Thoracic aorta (tissue), 2 donors: ENCODE measurements around the gene PSTPIP2. TPM values are rescaled to one million over a fixed set of nuclear protein-coding genes. Genes with fewer than 3 reads are reported as not detected.
"Not testable (repeated sequence)": the region's sequence is repeated elsewhere in the genome, so short reads cannot be mapped to it uniquely, and the experiment has no call there.

ENCODE experiments used
- ATAC-seq: fragments of 150-250 bp; one replicate; pipeline ENCODE4 v1.8.0; 2017; ENCODE audit warnings: low read depth; ENCODE audit not compliant: insufficient number of reproducible peaks, low FRiP score
- DNase-seq: peaks from one replicate; pipeline ENCODE4 v3.0.0-alpha.2; 2020; ENCODE audit warnings: low spot score
- H3K27ac ChIP-seq, 2 donors: fragments of 200-600 bp; sonication (generic); 1 replicate in 1 of 2; 2 replicates in 1 of 2; pipeline ENCODE4 v1.5.1; 2016; ENCODE audit warnings: mild to moderate bottlenecking in 2 of 2, moderate library complexity in 2 of 2
- H3K27me3 ChIP-seq: fragments of 200-600 bp; sonication (generic); replicated peaks from 2 replicates; pipeline ENCODE4 v1.6.0; 2016; ENCODE audit warnings: mild to moderate bottlenecking; ENCODE audit not compliant: insufficient read depth
- H3K36me3 ChIP-seq: fragments of 200-600 bp; sonication (generic); one replicate; pipeline ENCODE4 v1.5.1; 2016
- H3K4me1 ChIP-seq, 2 donors: fragments of 200-600 bp; sonication (generic); 1 replicate in 1 of 2; 2 replicates in 1 of 2; pipeline versions ENCODE4 v1.5.1 to v1.6.0; 2016; ENCODE audit warnings: low read depth in 2 of 2, mild to moderate bottlenecking in 1 of 2; ENCODE audit not compliant: control insufficient read depth in 1 of 2
- H3K4me3 ChIP-seq: fragments of 200-600 bp; sonication (generic); 2 replicates; pipeline ENCODE4 v1.5.1; 2016; ENCODE audit warnings: mild to moderate bottlenecking
- H3K9me3 ChIP-seq: fragments of 200-600 bp; sonication (generic); 2 replicates; pipeline ENCODE4 v1.5.1; 2016
- total RNA-seq, 2 donors: library from RNA; depleted of rRNA; stranded (reverse); fragments of >200 nt; gene quantifications; one replicate each; pipeline versions ENCODE4 v1.1.0 to v1.2.3, GENCODE V29; 2016
- TF ChIP-seq, protein P1 (sequence below): fragments of 200-600 bp; sonication (generic); IDR thresholded peaks from one replicate; pipeline ENCODE4 v1.5.1; 2019; ENCODE audit warnings: antibody characterized with exemption

The PSTPIP2 gene
- total RNA-seq, 2 donors from 2014 or later = 11.9 to 21.5 TPM

GRCh38 chr18:45976566-45976965, 95.5 kb downstream of the PSTPIP2 start:
- TF ChIP-seq, protein P1, sequence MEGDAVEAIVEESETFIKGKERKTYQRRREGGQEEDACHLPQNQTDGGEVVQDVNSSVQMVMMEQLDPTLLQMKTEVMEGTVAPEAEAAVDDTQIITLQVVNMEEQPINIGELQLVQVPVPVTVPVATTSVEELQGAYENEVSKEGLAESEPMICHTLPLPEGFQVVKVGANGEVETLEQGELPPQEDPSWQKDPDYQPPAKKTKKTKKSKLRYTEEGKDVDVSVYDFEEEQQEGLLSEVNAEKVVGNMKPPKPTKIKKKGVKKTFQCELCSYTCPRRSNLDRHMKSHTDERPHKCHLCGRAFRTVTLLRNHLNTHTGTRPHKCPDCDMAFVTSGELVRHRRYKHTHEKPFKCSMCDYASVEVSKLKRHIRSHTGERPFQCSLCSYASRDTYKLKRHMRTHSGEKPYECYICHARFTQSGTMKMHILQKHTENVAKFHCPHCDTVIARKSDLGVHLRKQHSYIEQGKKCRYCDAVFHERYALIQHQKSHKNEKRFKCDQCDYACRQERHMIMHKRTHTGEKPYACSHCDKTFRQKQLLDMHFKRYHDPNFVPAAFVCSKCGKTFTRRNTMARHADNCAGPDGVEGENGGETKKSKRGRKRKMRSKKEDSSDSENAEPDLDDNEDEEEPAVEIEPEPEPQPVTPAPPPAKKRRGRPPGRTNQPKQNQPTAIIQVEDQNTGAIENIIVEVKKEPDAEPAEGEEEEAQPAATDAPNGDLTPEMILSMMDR = no peak
- H3K27me3 ChIP-seq = no peaks in the 10 kb centered on the region
- ATAC-seq (no peak), DNase-seq (no peak)
- H3K27ac ChIP-seq = no peak overlapping the region
- H3K9me3 ChIP-seq = no peaks in the 10 kb centered on the region
- peaks cover 0 to 7% of the 10 kb centered on the region in 2 donors for H3K4me1 ChIP-seq
- no peaks in the 10 kb centered on the region for H3K36me3 ChIP-seq
- H3K4me3 ChIP-seq = no peak overlapping the region

DNA sequence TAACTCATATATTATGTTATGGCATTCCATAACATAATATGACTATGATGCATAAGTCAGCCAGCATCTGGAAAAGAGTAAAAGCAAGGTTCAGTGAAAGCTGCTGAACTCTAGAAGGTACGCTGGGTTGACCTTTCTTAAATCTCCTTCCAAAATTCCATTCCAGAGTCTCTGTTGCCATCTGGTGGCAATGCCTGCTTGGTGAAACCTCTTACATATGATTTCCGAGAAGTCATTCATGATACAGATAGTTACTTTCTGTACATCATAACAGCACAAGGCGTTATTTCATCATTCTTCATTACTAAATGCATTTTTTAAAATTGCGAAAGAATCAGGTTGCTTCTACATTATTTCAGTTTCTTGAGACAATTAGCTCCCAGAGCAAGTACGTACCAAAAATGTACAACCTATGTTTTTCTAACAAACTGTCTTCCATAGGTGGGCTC, 97.9 kb downstream of the PSTPIP2 start:
- H3K9me3 ChIP-seq = no peaks in the 10 kb centered on the region
- ATAC-seq (no peak), DNase-seq (peak; percentile 11)
- no peak overlapping the region for H3K27ac ChIP-seq
- H3K27me3 ChIP-seq = no peaks in the 10 kb centered on the region
- peaks cover 0 to 7% of the 10 kb centered on the region in 2 donors for H3K4me1 ChIP-seq
- TF ChIP-seq, protein P1 = peak; percentile 58
- no peaks in the 10 kb centered on the region for H3K36me3 ChIP-seq
- H3K4me3 ChIP-seq = peak overlapping the region; percentile 24

GRCh38 chr18:45967007-45967706, 104.9 kb downstream of the PSTPIP2 start, which contains the start of gene EPG5:
EPG5 (minus strand) TSS chr18:45967329; CDS start chr18:45967239, 90 bp downstream.
- H3K36me3 ChIP-seq = no peaks in the 10 kb centered on the region
- TF ChIP-seq, protein P1 = no peak
- peaks cover 10 to 16% of the 10 kb centered on the region in 2 donors for H3K4me1 ChIP-seq
- no peaks in the 10 kb centered on the region for H3K9me3 ChIP-seq
- ATAC-seq = peak; percentile 97
- H3K4me3 ChIP-seq = peak within 1 kb of the TSS; percentile 95
- peak within 1 kb of the TSS; percentile 24 to 40 for H3K27ac ChIP-seq
- DNase-seq = peak; percentile 74
- no peaks in the 10 kb centered on the region for H3K27me3 ChIP-seq

GRCh38 chr18:45964913-45965312, 107.1 kb downstream of the PSTPIP2 start:
- DNase-seq, H3K36me3 ChIP-seq, H3K27me3 ChIP-seq, H3K27ac ChIP-seq, H3K9me3 ChIP-seq, ATAC-seq, H3K4me3 ChIP-seq: not testable (repeated sequence)
- H3K4me1 ChIP-seq = peaks cover 10 to 16% of the 10 kb centered on the region in 2 donors

- ATAC-seq = no peak
- TF ChIP-seq, protein P1 = no peak
- no peak overlapping the region for H3K27ac ChIP-seq
- H3K4me3 ChIP-seq = no peak overlapping the region
- no peaks in the 10 kb centered on the region for H3K36me3 ChIP-seq
- no peaks in the 10 kb centered on the region for H3K27me3 ChIP-seq
- no peaks in the 10 kb centered on the region for H3K9me3 ChIP-seq
- H3K4me1 ChIP-seq = peaks cover 13 to 14% of the 10 kb centered on the region in 2 donors
- DNase-seq = no peak
These were observed 109.2 kb downstream of the PSTPIP2 start for GRCh38 chr18:45962866-45963265.
